ENCODE results near the gene KSR2.

- TF ChIP-seq CTCF (IDR thresholded peaks at IDR 0.05; ENCODE audit: low read depth, low read length, poor library complexity, severe bottlenecking) (no peak), EZH2phosphoT487 (IDR thresholded peaks at IDR 0.05; ENCODE audit: borderline replicate concordance, low read length) (no peak)
Observed at GRCh38 chr12:117518594-117519270, 450.1 kb downstream of the KSR2 start.
